ENCODE results near the gene CAPN7.

- TF ChIP-seq CTCF (IDR thresholded peaks at IDR 0.05 in 4 of 5, conservative IDR thresholded peaks at IDR 0.05 in 1 of 5) (no peak), POLR2A (IDR thresholded peaks at IDR 0.05) (no peak)
Observed at GRCh38 chr3:15175605-15176004, 30.4 kb upstream of the CAPN7 start.
